Nephron progenitor cell (in vitro differentiated cells): Measurements from ENCODE around the gene FRMD5.
"Not testable (repeated sequence)": the region's sequence is repeated elsewhere in the genome, so short reads cannot be mapped to it uniquely, and the experiment has no call there.

Experiments
- DNase-seq: peaks from one replicate; pipeline ENCODE4 v3.0.0; 2021
- H3K27ac Mint-ChIP-seq: 2 replicates; pipeline ENCODE4 v1.8.0; 2021; ENCODE audit warnings: mild to moderate bottlenecking, moderate library complexity, mixed read lengths
- H3K27me3 Mint-ChIP-seq: 2 replicates; pipeline ENCODE4 v1.8.0; 2021; ENCODE audit warnings: mild to moderate bottlenecking, low read depth, mixed read lengths; ENCODE audit not compliant: poor library complexity
- H3K36me3 Mint-ChIP-seq: 2 replicates; pipeline ENCODE4 v1.8.0; 2021; ENCODE audit warnings: low read depth, mixed read lengths
- H3K4me1 Mint-ChIP-seq: 2 replicates; pipeline ENCODE4 v1.8.0; 2021; ENCODE audit warnings: mixed read lengths
- H3K4me3 Mint-ChIP-seq: 2 replicates; pipeline ENCODE4 v1.8.0; 2021; ENCODE audit warnings: mild to moderate bottlenecking, moderate library complexity, mixed read lengths
- H3K9me3 Mint-ChIP-seq: 2 replicates; pipeline ENCODE4 v1.8.0; 2021; ENCODE audit warnings: mild to moderate bottlenecking, moderate library complexity, mixed read lengths
- CTCF ChIP-seq: fragments of 200-600 bp; sonication (generic); IDR thresholded peaks from 2 replicates; pipeline ENCODE4 v1.5.0; 2021; ENCODE audit warnings: antibody characterized with exemption

FRMD5 gene

GRCh38 chr15:44015545-44016305 is 179.3 kb downstream of the FRMD5 start:
- Mint-ChIP-seq H3K9me3 (no peaks in the 10 kb centered on the region), H3K4me3 (no peak overlapping the region), H3K4me1 (peaks cover 14% of the 10 kb centered on the region), H3K27me3 (peaks cover 3% of the 10 kb centered on the region), H3K27ac (no peak overlapping the region), H3K36me3 (no peaks in the 10 kb centered on the region)
- DNase-seq: no peak
- TF ChIP-seq CTCF: no peak

DNA sequence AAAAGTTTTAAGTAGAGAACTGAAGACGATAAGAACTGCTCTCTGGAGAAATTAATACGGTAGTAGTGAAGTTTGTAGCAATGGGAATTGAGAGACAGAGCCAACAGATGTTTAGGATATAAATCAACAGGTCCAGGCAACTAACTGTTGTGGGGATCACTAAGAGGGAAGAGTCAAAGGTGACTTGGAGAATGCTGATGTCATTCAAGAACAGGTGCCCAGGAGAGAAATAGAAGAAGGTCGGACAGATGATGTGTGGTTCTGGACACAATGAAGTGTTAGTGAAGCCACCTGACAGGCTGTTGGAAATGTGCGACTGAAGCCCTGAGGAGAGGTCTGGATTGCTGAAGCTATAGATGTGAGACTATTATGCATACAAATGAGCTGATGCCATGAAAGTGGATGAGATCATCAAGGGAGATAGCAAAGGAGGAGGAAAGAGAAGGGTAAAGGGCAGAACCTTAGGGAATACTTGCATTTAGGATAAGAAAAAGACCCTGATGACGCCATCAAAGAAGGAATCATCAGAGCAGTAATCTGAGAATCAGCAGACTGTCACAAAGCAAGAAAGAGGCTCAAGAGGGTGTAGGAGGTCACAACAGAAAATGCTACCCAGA is 183.7 kb downstream of the FRMD5 start:
- no peak for DNase-seq
- no peaks in the 10 kb centered on the region for H3K27me3 Mint-ChIP-seq
- H3K27ac Mint-ChIP-seq: peak overlapping the region; percentile 11
- no peak for TF ChIP-seq CTCF
- H3K4me1 Mint-ChIP-seq: peaks cover 17% of the 10 kb centered on the region
- no peaks in the 10 kb centered on the region for H3K9me3 Mint-ChIP-seq
- no peak overlapping the region for H3K4me3 Mint-ChIP-seq
- no peaks in the 10 kb centered on the region for H3K36me3 Mint-ChIP-seq

DNA sequence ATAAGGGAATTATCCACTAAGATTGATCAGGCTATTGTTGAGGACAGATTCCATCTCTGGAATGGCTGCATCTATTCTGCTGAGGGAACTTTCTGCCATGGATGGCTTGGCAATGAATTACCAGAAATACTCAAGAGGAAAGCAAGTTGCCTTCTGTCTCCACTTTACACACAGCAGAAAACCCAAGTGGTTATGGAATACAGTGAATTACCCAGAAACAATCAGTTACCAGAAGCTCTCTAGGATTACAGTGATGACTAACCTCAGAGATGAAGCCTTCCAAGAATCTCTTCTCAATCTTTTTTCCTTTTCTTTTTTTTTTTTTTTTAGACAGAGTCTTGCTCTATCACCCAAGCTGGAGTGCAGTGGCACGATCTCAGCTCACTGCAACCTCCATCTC is 185.0 kb downstream of the FRMD5 start:
- Mint-ChIP-seq H3K36me3 (no peaks in the 10 kb centered on the region), H3K27me3 (no peaks in the 10 kb centered on the region), H3K4me3 (no peak overlapping the region), H3K4me1 (peaks cover 17% of the 10 kb centered on the region), H3K9me3 (no peaks in the 10 kb centered on the region), H3K27ac (no peak overlapping the region)
- no peak for TF ChIP-seq CTCF
- DNase-seq: no peak

DNA sequence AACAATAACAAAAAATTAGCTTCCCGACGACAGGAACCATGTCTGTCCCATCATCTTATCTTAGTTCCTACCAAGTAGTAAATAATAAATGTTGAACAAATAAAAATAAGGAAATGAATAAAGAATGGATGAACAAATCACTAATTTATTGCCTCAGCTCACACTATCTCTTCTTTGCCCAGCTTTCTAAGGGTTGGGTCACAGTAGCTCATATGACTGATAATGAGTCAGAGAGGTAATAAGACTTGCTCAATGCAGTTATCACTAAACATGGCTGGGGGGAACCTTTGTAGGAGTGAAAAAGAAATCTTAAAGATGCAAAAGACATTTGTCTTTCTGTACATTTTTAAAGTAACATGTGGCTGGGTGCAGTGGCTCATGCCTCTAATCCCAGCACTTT is 186.0 kb downstream of the FRMD5 start:
- no peak overlapping the region for H3K27ac Mint-ChIP-seq

GRCh38 chr15:44000248-44000647 is 194.8 kb downstream of the FRMD5 start:
- not testable (repeated sequence) for H3K36me3 Mint-ChIP-seq, H3K4me3 Mint-ChIP-seq, H3K27ac Mint-ChIP-seq, DNase-seq, H3K27me3 Mint-ChIP-seq, H3K4me1 Mint-ChIP-seq, H3K9me3 Mint-ChIP-seq

More for the DNA sequence above, 186.0 kb downstream of the FRMD5 start:
- H3K27me3 Mint-ChIP-seq: no peaks in the 10 kb centered on the region
- no peaks in the 10 kb centered on the region for H3K36me3 Mint-ChIP-seq
- TF ChIP-seq CTCF: no peak
- peaks cover 17% of the 10 kb centered on the region for H3K4me1 Mint-ChIP-seq
- no peak overlapping the region for H3K4me3 Mint-ChIP-seq
- no peak for DNase-seq
- H3K9me3 Mint-ChIP-seq: no peaks in the 10 kb centered on the region

GRCh38 chr15:43998607-43999006 is 196.5 kb downstream of the FRMD5 start:
- Mint-ChIP-seq H3K27me3 (peaks cover 3% of the 10 kb centered on the region), H3K4me1 (no peaks in the 10 kb centered on the region), H3K27ac (no peak overlapping the region), H3K9me3 (no peaks in the 10 kb centered on the region), H3K4me3 (no peak overlapping the region), H3K36me3 (no peaks in the 10 kb centered on the region)
- DNase-seq: no peak
- no peak for TF ChIP-seq CTCF
